Caco-2 (cell line): ENCODE results near the gene FOXRED1. TPM values are rescaled to one million over a fixed set of nuclear protein-coding genes. Genes with fewer than 3 reads are reported as not detected.
A peak's percentile ranks its signal among the peaks of the same experiment; 100 is the strongest.

Source experiments
- Bru-seq: library from RNA; stranded (reverse); fragments of 400-500 nt; gene quantifications from one replicate; lab custom pipeline; 2021; lab: Mats Ljungman, UMichigan
- BruChase-seq, 2 experiments: library from RNA; stranded (reverse); fragments of 400-500 nt; gene quantifications; one replicate each; lab custom pipeline; 2021; lab: Mats Ljungman, UMichigan
- BruUV-seq: library from RNA; stranded (reverse); fragments of 400-500 nt; replicated peaks from 2 replicates; lab custom pipeline; 2021; lab: Mats Ljungman, UMichigan
- CTCF ChIA-PET: fragments of 300-600 bp; sonication (Branson Sonifier 250); formaldehyde crosslinking; loops from one replicate; lab custom pipeline; 2022; ENCODE audit warnings: antibody characterized with exemption; lab: Charles Lee
- POLR2A ChIA-PET: fragments of 300-600 bp; sonication (Branson Sonifier 250); formaldehyde crosslinking; loops from one replicate; lab custom pipeline; 2022; ENCODE audit warnings: antibody characterized with exemption; lab: Charles Lee
- DNase-seq, 2 experiments: peaks; one replicate each; pipeline versions ENCODE4 v3.0.0 to v3.0.0-alpha.2; 2020 to 2022
- H3K27me3 ChIP-seq: replicated peaks from 2 replicates; pipeline ENCODE4 v1.6.0; 2011; ENCODE audit warnings: low read length; ENCODE audit not compliant: control insufficient read depth, insufficient read depth
- H3K36me3 ChIP-seq: 2 replicates; pipeline ENCODE4 v1.5.1; 2011; ENCODE audit warnings: low read length; ENCODE audit not compliant: control insufficient read depth, insufficient read depth
- H3K4me1 ChIP-seq: fragments of 250-450 bp; sonication (Bioruptor Pico); 2 replicates; pipeline ENCODE4 v1.5.1; 2020; ENCODE audit warnings: mild to moderate bottlenecking
- H3K4me3 ChIP-seq: 2 replicates; pipeline ENCODE4 v1.5.1; 2011; ENCODE audit warnings: low read depth, mild to moderate bottlenecking, control low read depth, low read length
- H3K9me3 ChIP-seq: fragments of 250-450 bp; sonication (Bioruptor Pico); 2 replicates; pipeline ENCODE4 v1.5.1; 2020; ENCODE audit warnings: mild to moderate bottlenecking, moderate library complexity
- H3K27ac Mint-ChIP-seq: one replicate; pipeline ENCODE4 v1.8.0; 2022; ENCODE audit warnings: mixed read lengths; ENCODE audit not compliant: unreplicated experiment
- H3K27me3 Mint-ChIP-seq: one replicate; pipeline ENCODE4 v1.8.0; 2022; ENCODE audit warnings: mixed read lengths; ENCODE audit not compliant: insufficient read depth, unreplicated experiment
- H3K36me3 Mint-ChIP-seq: one replicate; pipeline ENCODE4 v1.8.0; 2022; ENCODE audit warnings: mild to moderate bottlenecking, mixed read lengths; ENCODE audit not compliant: insufficient read depth, unreplicated experiment
- H3K4me1 Mint-ChIP-seq: one replicate; pipeline ENCODE4 v1.8.0; 2022; ENCODE audit warnings: low read depth, mixed read lengths; ENCODE audit not compliant: unreplicated experiment
- H3K4me3 Mint-ChIP-seq: one replicate; pipeline ENCODE4 v1.8.0; 2022; ENCODE audit warnings: mild to moderate bottlenecking, moderate library complexity, mixed read lengths; ENCODE audit not compliant: unreplicated experiment
- H3K9me3 Mint-ChIP-seq: one replicate; pipeline ENCODE4 v1.8.0; 2022; ENCODE audit warnings: mixed read lengths; ENCODE audit not compliant: unreplicated experiment
- intact Hi-C: fragments of 100-400 bp; cut with micrococcal nuclease; formaldehyde crosslinking; loops from one replicate; pipeline ENCODE4 v1.10.0; 2022; ENCODE audit not compliant: unreplicated experiment
- long read RNA-seq: library from polyadenylated mRNA; stranded (forward); transcript quantifications from one replicate; pipeline ENCODE4 v2.0.0, GENCODE V29; 2022
- total RNA-seq: library from RNA; stranded (reverse); gene quantifications from 2 replicates; pipeline ENCODE4 v1.2.3, GENCODE V29; 2022
- TF ChIP-seq, protein P1 (sequence below), 2 experiments: fragments of 200-600 bp in 1 of 2; IDR thresholded peaks; 1 replicate in 1 of 2; 2 replicates in 1 of 2; pipeline versions ENCODE4 v1.5.1 to v1.8.0; 2011 to 2022; ENCODE audit warnings: antibody characterized with exemption in 1 of 2, control low read depth in 1 of 2, inconsistent platforms in 1 of 2, low read depth in 1 of 2, low read length in 1 of 2, mild to moderate bottlenecking in 1 of 2, moderate library complexity in 1 of 2; ENCODE audit not compliant: insufficient read depth in 1 of 2, severe bottlenecking in 1 of 2, unreplicated experiment in 1 of 2

The FOXRED1 gene
- total RNA-seq: 91.7 and 94.3 TPM in 2 replicates
- percentile 87 among the genes with signal in this experiment for Bru-seq, nascent RNA
- percentile 91 among the genes with signal in this experiment for BruChase-seq, experiment 1, labeled RNA remaining after a 2-hour chase
- percentile 90 among the genes with signal in this experiment for BruChase-seq, experiment 2, labeled RNA remaining after a 6-hour chase
- long read RNA-seq, transcript FOXRED1-201 (11 exons, 1,970 nt): major isoform, 58 of 151 reads
- long read RNA-seq, partial matches to known transcripts: 11 of 151 reads
- long read RNA-seq, other reads (novel, unspliced or antisense): 80 of 151 reads

DNA sequence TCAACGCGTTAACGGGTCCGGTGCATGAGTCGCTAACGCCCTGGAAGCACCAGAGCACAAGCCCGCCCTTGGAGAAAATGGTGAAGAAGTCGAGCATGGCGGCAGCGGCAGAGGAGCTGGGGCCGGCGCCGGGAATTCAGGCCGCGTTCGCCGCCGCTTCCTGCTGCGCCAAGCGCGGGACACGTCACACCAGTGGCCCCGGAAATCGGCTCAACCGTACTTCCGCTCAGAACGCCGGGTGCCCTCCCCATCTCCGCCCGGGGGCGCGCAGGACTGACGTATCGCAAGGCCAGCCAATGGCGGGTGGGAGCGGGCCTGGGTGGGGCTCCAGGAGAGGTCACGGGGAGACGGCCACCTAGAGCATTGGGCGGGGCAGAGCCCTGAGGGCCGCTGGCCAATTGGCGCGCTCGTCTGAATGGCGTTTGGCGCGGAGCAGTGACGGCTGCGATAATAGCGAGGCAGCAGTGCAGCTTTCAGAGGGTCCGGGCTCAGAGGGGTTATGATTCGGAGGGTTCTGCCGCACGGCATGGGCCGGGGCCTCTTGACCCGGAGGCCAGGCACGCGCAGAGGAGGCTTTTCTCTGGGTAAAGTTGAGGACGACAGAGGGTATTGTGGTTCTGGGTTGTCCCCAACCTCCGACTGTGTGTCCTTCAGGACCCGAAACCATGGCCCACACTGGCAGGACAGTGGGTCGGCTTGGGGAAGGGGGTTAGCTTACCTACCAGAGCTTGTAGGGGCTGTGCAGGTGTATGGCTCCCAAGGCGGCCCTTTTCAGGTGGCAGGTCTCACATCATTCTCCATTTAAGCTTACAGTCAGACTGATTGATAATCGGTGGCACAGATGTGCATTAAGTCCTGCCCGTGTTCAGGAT lies at the start of gene FOXRED1, which contains the start of gene SRPRA:
Gene FOXRED1 (plus strand): TSS at position 447 of the 872 bp plus-strand sequence. CDS start 53 bp downstream, at position 500.
Gene SRPRA (minus strand): TSS at position 188 of the 872 bp plus-strand sequence. CDS start 91 bp downstream, at position 97.
- H3K4me1 Mint-ChIP-seq: peaks cover 11% of the 10 kb centered on the region
- TF ChIP-seq, protein P1, sequence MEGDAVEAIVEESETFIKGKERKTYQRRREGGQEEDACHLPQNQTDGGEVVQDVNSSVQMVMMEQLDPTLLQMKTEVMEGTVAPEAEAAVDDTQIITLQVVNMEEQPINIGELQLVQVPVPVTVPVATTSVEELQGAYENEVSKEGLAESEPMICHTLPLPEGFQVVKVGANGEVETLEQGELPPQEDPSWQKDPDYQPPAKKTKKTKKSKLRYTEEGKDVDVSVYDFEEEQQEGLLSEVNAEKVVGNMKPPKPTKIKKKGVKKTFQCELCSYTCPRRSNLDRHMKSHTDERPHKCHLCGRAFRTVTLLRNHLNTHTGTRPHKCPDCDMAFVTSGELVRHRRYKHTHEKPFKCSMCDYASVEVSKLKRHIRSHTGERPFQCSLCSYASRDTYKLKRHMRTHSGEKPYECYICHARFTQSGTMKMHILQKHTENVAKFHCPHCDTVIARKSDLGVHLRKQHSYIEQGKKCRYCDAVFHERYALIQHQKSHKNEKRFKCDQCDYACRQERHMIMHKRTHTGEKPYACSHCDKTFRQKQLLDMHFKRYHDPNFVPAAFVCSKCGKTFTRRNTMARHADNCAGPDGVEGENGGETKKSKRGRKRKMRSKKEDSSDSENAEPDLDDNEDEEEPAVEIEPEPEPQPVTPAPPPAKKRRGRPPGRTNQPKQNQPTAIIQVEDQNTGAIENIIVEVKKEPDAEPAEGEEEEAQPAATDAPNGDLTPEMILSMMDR (IDR thresholded peaks at IDR 0.05; ENCODE audit: insufficient read depth in 1 of 2, low read depth in 1 of 2, low read length in 1 of 2, severe bottlenecking in 1 of 2, unreplicated experiment in 1 of 2): no peak
- H3K36me3 ChIP-seq: peaks cover 12% of the 10 kb centered on the region
- no peaks in the 10 kb centered on the region for H3K9me3 ChIP-seq
- H3K4me3 ChIP-seq: peak within 1 kb of the TSS; percentile 93
- H3K4me1 ChIP-seq: peaks cover 6% of the 10 kb centered on the region
- ChIA-PET POLR2A (interaction anchor here (0.5 to 1.4 kb wide), 5 partner anchors 13 to 284 kb away, joined by 3 to 14 read pairs (median 5); partner anchors contain the start of genes DCPS, FAM118B, RPUSD4 and TIRAP), CTCF (no interaction called here)
- H3K27me3 Mint-ChIP-seq: no peaks in the 10 kb centered on the region
- H3K27ac Mint-ChIP-seq: peak within 1 kb of the TSS; percentile 91
- DNase-seq: peak; percentile 100
- no peaks in the 10 kb centered on the region for H3K27me3 ChIP-seq
- H3K9me3 Mint-ChIP-seq: no peaks in the 10 kb centered on the region
- H3K4me3 Mint-ChIP-seq: peak within 1 kb of the TSS; percentile 91
- intact Hi-C loops: loop anchor here (1.0 to 10.0 kb wide), 6 partner anchors 14 to 674 kb away; partner anchors contain the start of genes CDON, DCPS, FAM118B and RPUSD4
- peaks cover 83% of the 10 kb centered on the region for H3K36me3 Mint-ChIP-seq
- TSS peak; percentile 85 for BruUV-seq

DNA sequence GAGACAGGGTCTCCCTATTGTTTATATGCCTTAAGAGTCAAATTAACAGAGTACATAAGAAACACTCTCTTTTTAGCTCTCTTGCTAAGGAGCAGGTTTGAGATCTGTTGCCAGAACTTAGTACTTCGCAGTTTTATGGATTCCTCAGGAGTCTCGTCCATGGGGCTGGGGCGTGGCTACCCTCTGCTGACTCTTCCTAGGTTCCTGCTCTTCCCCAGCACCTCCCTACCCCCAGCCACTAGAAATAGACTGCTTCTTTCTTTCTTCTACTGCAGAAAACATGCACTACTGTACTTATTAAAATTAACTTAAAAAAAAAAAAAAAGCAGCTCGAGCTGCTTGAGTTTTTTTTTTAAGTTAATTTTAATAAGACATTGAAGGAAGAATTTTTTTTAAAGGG lies 49.4 kb upstream of the FOXRED1 start:
- no peaks in the 10 kb centered on the region for H3K27me3 Mint-ChIP-seq
- H3K36me3 ChIP-seq: peaks cover 1% of the 10 kb centered on the region; the same call in 1 of the 2 replicates
- no peak overlapping the region for H3K4me3 Mint-ChIP-seq
- H3K27me3 ChIP-seq: no peaks in the 10 kb centered on the region
- ChIA-PET POLR2A (no interaction called here), CTCF (interaction anchor here (0.8 kb wide), 1 partner anchor 62 kb away, joined by 3 read pairs; no protein-coding TSS in a partner anchor)
- H3K27ac Mint-ChIP-seq: no peak overlapping the region
- no peaks in the 10 kb centered on the region for H3K36me3 Mint-ChIP-seq
- no TSS peak for BruUV-seq
- H3K4me3 ChIP-seq: no peak overlapping the region
- H3K4me1 Mint-ChIP-seq: peaks cover 14% of the 10 kb centered on the region
- H3K9me3 Mint-ChIP-seq: peaks cover 16% of the 10 kb centered on the region
- H3K9me3 ChIP-seq: no peaks in the 10 kb centered on the region
- TF ChIP-seq, protein P1 (IDR thresholded peaks at IDR 0.05; ENCODE audit: insufficient read depth in 1 of 2, low read depth in 1 of 2, low read length in 1 of 2, severe bottlenecking in 1 of 2, unreplicated experiment in 1 of 2): no peak
- intact Hi-C loops: no loop called here
- DNase-seq: no peak
- H3K4me1 ChIP-seq: peaks cover 3% of the 10 kb centered on the region; the same call in 1 of the 2 replicates
